K562 (cell line): ENCODE data around the gene ZDHHC8. TPM values are rescaled to one million over a fixed set of nuclear protein-coding genes. Genes with fewer than 3 reads are reported as not detected.

ENCODE experiments used
- ATF7 ChIP-seq: fragments of 450-650 bp; IDR thresholded peaks from 2 replicates; pipeline ENCODE4 v1.7.1; 2014; ENCODE audit warnings: mild to moderate bottlenecking, moderate library complexity
- ELF2 ChIP-seq: fragments of 250-450 bp; sonication (Bioruptor Pico); IDR thresholded peaks from 2 replicates; pipeline ENCODE4 v1.5.0; 2021; ENCODE audit warnings: mild to moderate bottlenecking
- ELF4 ChIP-seq: fragments of 450-650 bp; formaldehyde crosslinking; IDR thresholded peaks from 2 replicates; pipeline ENCODE4 v1.4.0; 2022; ENCODE audit warnings: missing genetic modification characterization
- HDGF ChIP-seq: fragments of 450-650 bp; IDR thresholded peaks from 2 replicates; pipeline ENCODE4 v1.6.1; 2016
- HMG20B ChIP-seq: fragments of 250-450 bp; sonication (Bioruptor Pico); IDR thresholded peaks from 2 replicates; pipeline ENCODE4 v1.5.0; 2021; ENCODE audit warnings: mild to moderate bottlenecking
- IFI16 ChIP-seq: fragments of 250-450 bp; sonication (Bioruptor Pico); IDR thresholded peaks from 2 replicates; pipeline ENCODE4 v2.1.2; 2022; ENCODE audit warnings: mild to moderate bottlenecking, inconsistent platforms
- PHF8 ChIP-seq: fragments of 200-600 bp; sonication (generic); IDR thresholded peaks from 2 replicates; pipeline ENCODE4 v1.6.1; 2012; ENCODE audit warnings: mixed run types, mild to moderate bottlenecking, inconsistent platforms, low read length, moderate library complexity, borderline replicate concordance
- PURB ChIP-seq: sonication (generic); formaldehyde crosslinking; IDR thresholded peaks from 2 replicates; pipeline ENCODE4 v1.9.0; 2021; ENCODE audit warnings: low read depth, mild to moderate bottlenecking, missing genetic modification reagents
- RBM15 ChIP-seq: fragments of 200-400 bp; formaldehyde crosslinking; IDR thresholded peaks from 2 replicates; pipeline ENCODE4 v1.6.1; 2018; ENCODE audit warnings: mild to moderate bottlenecking, low read length, moderate library complexity; ENCODE audit not compliant: insufficient read depth
- RBM34 ChIP-seq: fragments of 200-400 bp; formaldehyde crosslinking; IDR thresholded peaks from 2 replicates; pipeline ENCODE4 v1.6.1; 2018; ENCODE audit warnings: low read length, borderline replicate concordance; ENCODE audit not compliant: insufficient read depth
- SREBF2 ChIP-seq: sonication (generic); formaldehyde crosslinking; IDR thresholded peaks from 2 replicates; pipeline ENCODE4 v1.4.0; 2020; ENCODE audit warnings: mild to moderate bottlenecking, missing genetic modification reagents
- TEAD4 ChIP-seq, 2 experiments: sonication (generic) in 1 of 2; formaldehyde crosslinking in 1 of 2; IDR thresholded peaks; 2 replicates each; pipeline versions ENCODE4 v1.6.1 to v1.8.0; 2012 to 2022; ENCODE audit warnings: borderline replicate concordance in 1 of 2, inconsistent platforms in 1 of 2, low read length in 1 of 2, mild to moderate bottlenecking in 1 of 2, missing genetic modification reagents in 1 of 2
- polyA plus RNA-seq, 8 experiments: library from polyadenylated mRNA; depleted of rRNA in 4 of 8; stranded (reverse) in 5 of 8; unstranded in 3 of 8; fragments of >200 nt; fragmentation: Nextera tagmentation in 2 of 8; fragmentation: Illumina TruSeq in 1 of 8; extraction: Ambion mirVana in 2 of 8; extraction: Trizol in 1 of 8; gene quantifications; 2 replicates each; pipeline versions ENCODE4 v1.2.1 to v1.2.3, GENCODE V29; 2011 to 2014; ENCODE audit warnings: inconsistent platforms in 1 of 8, missing spikeins in 1 of 8
- total RNA-seq, 7 experiments: library from RNA; depleted of rRNA in 6 of 7; stranded (reverse); fragments of >200 nt in 6 of 7; fragmentation: Illumina TruSeq in 2 of 7; extraction: Trizol in 2 of 7; gene quantifications; 2 replicates each; pipeline versions ENCODE4 v1.2.1 to v1.2.3, GENCODE V29; 2011 to 2021; ENCODE audit warnings: low replicate concordance in 1 of 7
- TF ChIP-seq, protein P1 (sequence below): fragments of 450-650 bp; IDR thresholded peaks from 2 replicates; pipeline ENCODE4 v1.6.1; 2018; ENCODE audit not compliant: partially characterized antibody
- TF ChIP-seq, protein P2 (sequence below): fragments of 250-450 bp; sonication (Bioruptor Pico); IDR thresholded peaks from 2 replicates; pipeline ENCODE4 v1.5.0; 2021; ENCODE audit warnings: mild to moderate bottlenecking, moderate library complexity
- TF ChIP-seq, protein P3 (sequence below): fragments of 250-450 bp; sonication (Bioruptor Pico); IDR thresholded peaks from 2 replicates; pipeline ENCODE4 v1.9.0; 2021; ENCODE audit warnings: mild to moderate bottlenecking, inconsistent platforms
- TF ChIP-seq, protein P4 (sequence below): fragments of 450-650 bp; formaldehyde crosslinking; IDR thresholded peaks from 2 replicates; pipeline ENCODE4 v1.4.0; 2020; ENCODE audit warnings: mild to moderate bottlenecking, moderate library complexity

ZDHHC8 gene
- total and polyA plus RNA-seq, 9 of the 15 experiments (the other 6 are each of a cell fraction or from before 2014, with no cell fraction given): 0.04 to 109 (median 16.4) TPM

DNA sequence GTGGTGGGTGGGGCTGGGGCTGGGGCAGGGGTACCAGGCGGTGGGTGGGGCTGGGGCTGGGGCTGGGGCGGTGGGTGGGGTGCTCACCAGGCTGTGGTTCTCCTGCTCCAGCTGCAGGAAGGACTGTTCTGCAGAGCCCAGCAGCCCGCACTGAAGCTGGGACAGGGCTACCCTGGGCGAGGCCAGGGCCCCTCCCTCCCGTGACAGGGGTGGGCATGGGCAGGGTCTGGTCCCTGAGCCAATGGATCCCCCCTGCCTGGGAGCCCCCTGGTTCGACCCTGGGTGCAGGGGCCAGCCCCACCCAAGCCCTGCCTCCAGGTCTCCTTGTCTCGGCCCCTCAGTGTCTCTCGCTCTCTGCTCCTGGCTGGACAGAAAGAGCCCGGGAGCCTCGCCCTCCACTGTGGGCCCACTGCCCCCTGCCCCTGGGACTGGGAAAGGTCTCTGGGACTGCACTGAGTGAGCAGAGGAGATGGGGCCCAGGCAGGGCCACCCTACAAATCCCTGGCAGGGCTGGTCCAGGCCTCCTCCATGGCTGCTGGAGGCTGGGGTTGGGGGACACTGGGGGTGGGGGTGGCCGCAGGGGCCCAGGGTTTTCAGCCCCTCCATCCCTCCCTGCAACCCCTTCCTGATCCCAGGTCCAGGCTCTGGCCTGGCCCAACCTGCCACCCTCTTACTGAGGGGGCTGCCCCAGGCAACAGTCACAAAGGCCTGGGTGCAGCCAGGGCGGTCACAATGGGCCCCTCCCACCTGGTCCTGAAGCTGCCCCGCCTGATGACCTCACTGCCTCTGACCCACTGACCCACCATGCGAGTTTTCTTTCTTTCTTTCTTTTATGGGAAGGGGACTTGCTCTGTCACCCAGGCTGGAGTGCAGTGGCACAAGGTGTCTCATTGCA lies 19.0 kb downstream of the ZDHHC8 start, which contains the start of gene CCDC188 (continued):
- TF ChIP-seq RBM34 (no peak), IFI16 (CRISPR knock-in tag) (no peak), ELF2 (CRISPR knock-in tag) (no peak), SREBF2 (CRISPR knock-in tag) (no peak), PURB (0 out of 2 replicates have a peak, but pooled peaks have one; percentile 51), HDGF (no peak), HMG20B (no peak), PHF8 (no peak), ATF7 (no peak), RBM15 (no peak), TEAD4 (IDR thresholded peaks at IDR 0.05; ENCODE audit: low read length) (no peak), TEAD4 (CRISPR knock-in tag; IDR thresholded peaks at IDR 0.05; ENCODE audit: borderline replicate concordance) (0 out of 2 replicates have a peak, but pooled peaks have one; percentile 18), ELF4 (no peak)
- TF ChIP-seq, protein P1, sequence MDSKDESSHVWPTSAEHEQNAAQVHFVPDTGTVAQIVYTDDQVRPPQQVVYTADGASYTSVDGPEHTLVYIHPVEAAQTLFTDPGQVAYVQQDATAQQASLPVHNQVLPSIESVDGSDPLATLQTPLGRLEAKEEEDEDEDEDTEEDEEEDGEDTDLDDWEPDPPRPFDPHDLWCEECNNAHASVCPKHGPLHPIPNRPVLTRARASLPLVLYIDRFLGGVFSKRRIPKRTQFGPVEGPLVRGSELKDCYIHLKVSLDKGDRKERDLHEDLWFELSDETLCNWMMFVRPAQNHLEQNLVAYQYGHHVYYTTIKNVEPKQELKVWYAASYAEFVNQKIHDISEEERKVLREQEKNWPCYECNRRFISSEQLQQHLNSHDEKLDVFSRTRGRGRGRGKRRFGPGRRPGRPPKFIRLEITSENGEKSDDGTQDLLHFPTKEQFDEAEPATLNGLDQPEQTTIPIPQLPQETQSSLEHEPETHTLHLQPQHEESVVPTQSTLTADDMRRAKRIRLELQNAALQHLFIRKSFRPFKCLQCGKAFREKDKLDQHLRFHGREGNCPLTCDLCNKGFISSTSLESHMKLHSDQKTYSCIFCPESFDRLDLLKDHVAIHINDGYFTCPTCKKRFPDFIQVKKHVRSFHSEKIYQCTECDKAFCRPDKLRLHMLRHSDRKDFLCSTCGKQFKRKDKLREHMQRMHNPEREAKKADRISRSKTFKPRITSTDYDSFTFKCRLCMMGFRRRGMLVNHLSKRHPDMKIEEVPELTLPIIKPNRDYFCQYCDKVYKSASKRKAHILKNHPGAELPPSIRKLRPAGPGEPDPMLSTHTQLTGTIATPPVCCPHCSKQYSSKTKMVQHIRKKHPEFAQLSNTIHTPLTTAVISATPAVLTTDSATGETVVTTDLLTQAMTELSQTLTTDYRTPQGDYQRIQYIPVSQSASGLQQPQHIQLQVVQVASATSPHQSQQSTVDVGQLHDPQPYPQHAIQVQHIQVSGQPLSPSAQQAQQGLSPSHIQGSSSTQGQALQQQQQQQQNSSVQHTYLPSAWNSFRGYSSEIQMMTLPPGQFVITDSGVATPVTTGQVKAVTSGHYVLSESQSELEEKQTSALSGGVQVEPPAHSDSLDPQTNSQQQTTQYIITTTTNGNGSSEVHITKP: no peak
- TF ChIP-seq, protein P2, sequence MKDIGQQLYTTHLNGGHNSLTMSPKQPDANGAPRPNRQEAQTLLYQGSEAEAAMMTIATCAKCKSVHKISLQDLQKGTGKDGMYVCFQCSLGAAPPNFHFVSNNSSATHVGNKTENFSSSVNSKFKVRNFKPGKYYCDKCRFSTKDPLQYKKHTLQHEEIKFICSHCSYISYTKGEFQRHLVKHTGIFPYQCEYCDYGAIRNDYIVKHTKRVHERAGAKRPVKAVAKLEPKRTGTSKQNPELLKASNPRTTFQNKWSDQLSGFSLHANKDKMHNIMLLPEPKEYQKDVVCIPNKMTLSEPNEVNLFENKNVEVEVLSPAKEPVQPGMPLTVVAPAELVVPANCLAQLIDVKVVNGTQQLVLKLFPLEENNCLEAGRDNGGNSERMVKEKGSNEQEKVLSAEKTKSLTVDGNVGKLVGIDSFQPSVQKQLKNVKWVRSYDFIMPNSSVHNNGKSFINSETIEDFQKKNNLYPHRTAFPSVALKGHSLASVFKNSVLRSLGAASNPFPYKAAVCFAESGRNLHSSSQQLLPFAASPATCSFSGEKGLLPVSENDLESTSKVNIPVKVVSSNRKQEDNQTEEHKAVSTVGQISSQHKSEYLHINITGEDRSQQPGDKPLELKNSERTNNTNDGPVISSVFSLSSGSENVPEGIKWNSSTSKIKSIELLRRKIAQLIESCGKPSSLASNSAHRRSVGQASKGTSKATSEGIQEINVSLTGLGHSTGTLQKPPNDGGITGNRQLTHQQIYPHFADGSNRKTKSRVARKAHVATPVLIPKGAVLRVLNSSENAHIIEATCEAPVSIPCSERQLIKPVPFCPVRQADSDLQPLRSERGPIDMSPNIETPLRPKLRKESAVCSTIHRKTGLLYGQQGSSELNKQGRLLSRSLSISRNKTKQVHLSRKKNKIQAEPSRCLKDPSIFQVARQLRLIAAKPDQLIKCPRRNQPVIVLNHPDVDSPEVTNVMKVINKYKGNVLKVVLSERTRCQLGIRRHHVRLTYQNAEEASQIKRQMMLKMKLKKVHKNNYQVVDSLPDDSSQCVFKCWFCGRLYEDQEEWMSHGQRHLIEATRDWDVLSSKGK: no peak
- TF ChIP-seq, protein P3, sequence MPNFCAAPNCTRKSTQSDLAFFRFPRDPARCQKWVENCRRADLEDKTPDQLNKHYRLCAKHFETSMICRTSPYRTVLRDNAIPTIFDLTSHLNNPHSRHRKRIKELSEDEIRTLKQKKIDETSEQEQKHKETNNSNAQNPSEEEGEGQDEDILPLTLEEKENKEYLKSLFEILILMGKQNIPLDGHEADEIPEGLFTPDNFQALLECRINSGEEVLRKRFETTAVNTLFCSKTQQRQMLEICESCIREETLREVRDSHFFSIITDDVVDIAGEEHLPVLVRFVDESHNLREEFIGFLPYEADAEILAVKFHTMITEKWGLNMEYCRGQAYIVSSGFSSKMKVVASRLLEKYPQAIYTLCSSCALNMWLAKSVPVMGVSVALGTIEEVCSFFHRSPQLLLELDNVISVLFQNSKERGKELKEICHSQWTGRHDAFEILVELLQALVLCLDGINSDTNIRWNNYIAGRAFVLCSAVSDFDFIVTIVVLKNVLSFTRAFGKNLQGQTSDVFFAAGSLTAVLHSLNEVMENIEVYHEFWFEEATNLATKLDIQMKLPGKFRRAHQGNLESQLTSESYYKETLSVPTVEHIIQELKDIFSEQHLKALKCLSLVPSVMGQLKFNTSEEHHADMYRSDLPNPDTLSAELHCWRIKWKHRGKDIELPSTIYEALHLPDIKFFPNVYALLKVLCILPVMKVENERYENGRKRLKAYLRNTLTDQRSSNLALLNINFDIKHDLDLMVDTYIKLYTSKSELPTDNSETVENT (CRISPR knock-in tag): 0 out of 2 replicates have a peak, but pooled peaks have one; percentile 34
- TF ChIP-seq, protein P4, sequence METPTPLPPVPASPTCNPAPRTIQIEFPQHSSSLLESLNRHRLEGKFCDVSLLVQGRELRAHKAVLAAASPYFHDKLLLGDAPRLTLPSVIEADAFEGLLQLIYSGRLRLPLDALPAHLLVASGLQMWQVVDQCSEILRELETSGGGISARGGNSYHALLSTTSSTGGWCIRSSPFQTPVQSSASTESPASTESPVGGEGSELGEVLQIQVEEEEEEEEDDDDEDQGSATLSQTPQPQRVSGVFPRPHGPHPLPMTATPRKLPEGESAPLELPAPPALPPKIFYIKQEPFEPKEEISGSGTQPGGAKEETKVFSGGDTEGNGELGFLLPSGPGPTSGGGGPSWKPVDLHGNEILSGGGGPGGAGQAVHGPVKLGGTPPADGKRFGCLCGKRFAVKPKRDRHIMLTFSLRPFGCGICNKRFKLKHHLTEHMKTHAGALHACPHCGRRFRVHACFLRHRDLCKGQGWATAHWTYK (CRISPR knock-in tag): no peak
